Activated CD4-positive, CD25-positive, alpha-beta regulatory T cell treated with anti-CD3 and anti-CD28 coated beads, Interleukin-2, amount 50 U/mL, for 16 hours (primary cell): ENCODE measurements around the gene PLEKHA7.
"Not testable (repeated sequence)": the region's sequence is repeated elsewhere in the genome, so short reads cannot be mapped to it uniquely, and the experiment has no call there.

Source experiments
- DNase-seq: peaks from one replicate; pipeline ENCODE4 v3.0.0-alpha.2; 2020; ENCODE audit warnings: low read depth, low spot score

Gene PLEKHA7

GRCh38 chr11:16945671-16946469, 68.3 kb downstream of the PLEKHA7 start:
- no peak for DNase-seq

- no peak for DNase-seq
Measured at GRCh38 chr11:16942911-16943310, 71.3 kb downstream of the PLEKHA7 start.

- DNase-seq, result no peak
Measured at GRCh38 chr11:16942342-16942741, 71.9 kb downstream of the PLEKHA7 start.

- no peak for DNase-seq
Measured at GRCh38 chr11:16941935-16942334, 72.3 kb downstream of the PLEKHA7 start.

- DNase-seq, result no peak
Measured at GRCh38 chr11:16938061-16938460, 76.2 kb downstream of the PLEKHA7 start.

GRCh38 chr11:16936643-16937042, 77.6 kb downstream of the PLEKHA7 start:
- DNase-seq, result no peak

- no peak for DNase-seq
Measured at GRCh38 chr11:16935518-16936302, 78.5 kb downstream of the PLEKHA7 start.

GRCh38 chr11:16933756-16934603, 80.2 kb downstream of the PLEKHA7 start:
- no peak for DNase-seq

GRCh38 chr11:16933291-16933690, 80.9 kb downstream of the PLEKHA7 start:
- DNase-seq, result no peak

- DNase-seq, result no peak
Measured at GRCh38 chr11:16928044-16928443, 86.2 kb downstream of the PLEKHA7 start.

- DNase-seq, result no peak
Measured at GRCh38 chr11:16926883-16927626, 87.2 kb downstream of the PLEKHA7 start.

- no peak for DNase-seq
Measured at GRCh38 chr11:16925561-16926065, 88.6 kb downstream of the PLEKHA7 start.

- DNase-seq, result no peak
Measured at GRCh38 chr11:16924826-16925560, 89.2 kb downstream of the PLEKHA7 start.

- DNase-seq, result no peak
Measured at GRCh38 chr11:16924462-16924825, 89.8 kb downstream of the PLEKHA7 start.

- no peak for DNase-seq
Measured at GRCh38 chr11:16923987-16924386, 90.2 kb downstream of the PLEKHA7 start.

GRCh38 chr11:16921668-16922067, 92.5 kb downstream of the PLEKHA7 start:
- DNase-seq, result no peak

GRCh38 chr11:16921019-16921418, 93.2 kb downstream of the PLEKHA7 start:
- no peak for DNase-seq

- DNase-seq, result no peak
Measured at GRCh38 chr11:16920559-16920958, 93.7 kb downstream of the PLEKHA7 start.

GRCh38 chr11:16918543-16919182, 95.6 kb downstream of the PLEKHA7 start:
- DNase-seq, result not testable (repeated sequence)

GRCh38 chr11:16917941-16918340, 96.3 kb downstream of the PLEKHA7 start:
- no peak for DNase-seq
